ENCODE data around the gene RASL10A. TPM values are rescaled to one million over a fixed set of nuclear protein-coding genes. Genes with fewer than 3 reads are reported as not detected.

Gene RASL10A
- polyA plus RNA-seq, 12 donors, result 1.2 to 2.5 (median 1.8) TPM; not detected in 2

DNA sequence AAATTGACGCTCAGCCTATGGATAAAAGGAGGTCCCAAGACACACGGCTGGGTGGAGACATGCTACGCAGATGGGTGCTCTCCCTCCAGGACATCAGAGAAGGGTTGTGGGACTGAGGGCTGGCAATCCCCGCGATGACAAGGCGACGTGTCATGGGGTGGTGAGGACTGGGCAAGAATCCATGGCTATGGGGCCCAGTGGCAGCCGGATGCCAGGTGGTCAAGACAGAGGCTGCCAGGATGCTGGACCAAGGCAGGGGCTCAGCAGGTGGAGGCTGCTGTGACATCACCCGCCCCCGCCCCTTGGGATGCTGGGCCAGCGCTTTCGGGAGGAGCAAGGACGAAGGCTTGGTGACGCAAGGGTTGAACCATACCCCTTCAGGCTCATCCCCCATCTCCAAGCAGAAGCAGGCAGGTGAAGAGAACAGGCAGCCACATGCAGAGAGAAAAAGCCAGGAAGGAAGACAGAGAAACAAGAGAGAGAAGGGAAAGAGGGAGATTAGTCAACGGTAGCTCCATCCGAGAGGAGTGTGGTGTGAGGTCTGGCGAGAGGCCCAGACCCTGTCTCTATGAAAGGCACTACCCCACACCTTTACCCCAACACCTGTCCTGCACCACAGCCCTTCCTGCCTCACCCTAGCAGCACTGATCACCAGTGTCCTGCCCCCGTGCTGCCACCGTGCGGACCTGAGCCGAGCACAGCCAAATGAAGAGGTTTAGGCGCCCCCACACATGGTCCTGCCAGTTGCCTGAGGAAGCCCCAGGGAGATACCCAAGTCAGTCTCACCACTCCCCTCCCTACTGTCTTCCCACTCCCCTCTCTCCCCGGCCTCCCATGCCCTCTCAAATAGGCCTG, 24.1 kb upstream of the RASL10A start:
- no peak for DNase-seq

DNA sequence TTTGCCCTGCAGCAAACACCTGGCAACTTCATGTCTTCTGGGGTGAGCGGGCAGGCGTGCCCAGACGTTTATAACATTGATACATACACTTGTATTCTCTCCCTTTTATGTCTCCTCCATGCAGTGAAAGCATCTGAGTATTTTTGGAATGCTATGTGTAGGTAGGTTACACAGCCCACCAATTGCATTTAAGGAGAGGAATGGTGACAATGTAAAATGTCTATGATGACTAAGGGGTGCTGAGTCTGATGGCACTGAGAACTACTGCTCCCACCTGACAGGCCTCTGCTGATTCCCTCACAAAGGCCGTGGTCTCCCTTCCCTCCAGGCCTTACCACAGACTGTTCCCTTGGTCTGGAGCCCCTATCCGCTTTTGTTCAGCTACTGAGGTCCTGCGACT, 22.9 kb upstream of the RASL10A start:
- DNase-seq, result no peak

DNA sequence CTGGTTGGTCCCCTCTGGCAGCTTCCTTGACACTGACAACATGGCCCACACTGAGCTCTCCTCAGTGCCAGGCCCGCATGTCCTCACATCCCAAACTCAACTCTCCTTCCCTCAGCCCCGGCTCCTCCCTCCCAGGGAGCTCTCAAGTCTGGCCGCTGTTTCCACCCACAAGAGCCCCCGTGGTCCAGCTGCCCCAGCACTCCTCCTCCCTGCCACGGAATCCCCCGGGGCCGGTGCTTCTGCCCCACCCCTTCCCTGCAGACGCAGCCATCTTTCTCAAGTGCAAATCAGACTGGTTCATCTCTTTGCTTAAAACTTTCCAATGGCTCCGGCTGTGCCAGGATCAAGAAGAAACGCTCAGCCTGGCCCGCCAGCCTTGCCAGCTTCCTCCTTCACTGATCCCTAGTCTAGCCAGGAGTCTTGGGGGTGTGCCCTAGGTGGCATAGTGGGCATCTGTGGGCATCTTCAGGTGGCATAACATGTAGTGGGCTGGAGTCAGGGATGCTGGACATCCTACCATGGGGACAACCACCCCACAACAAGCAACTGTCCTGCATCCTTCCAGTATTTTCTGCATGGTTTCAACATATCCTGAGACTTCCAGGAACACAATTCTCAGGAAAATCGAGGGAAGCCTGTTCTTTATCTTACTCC, 22.3 kb upstream of the RASL10A start:
- DNase-seq, result no peak

DNA sequence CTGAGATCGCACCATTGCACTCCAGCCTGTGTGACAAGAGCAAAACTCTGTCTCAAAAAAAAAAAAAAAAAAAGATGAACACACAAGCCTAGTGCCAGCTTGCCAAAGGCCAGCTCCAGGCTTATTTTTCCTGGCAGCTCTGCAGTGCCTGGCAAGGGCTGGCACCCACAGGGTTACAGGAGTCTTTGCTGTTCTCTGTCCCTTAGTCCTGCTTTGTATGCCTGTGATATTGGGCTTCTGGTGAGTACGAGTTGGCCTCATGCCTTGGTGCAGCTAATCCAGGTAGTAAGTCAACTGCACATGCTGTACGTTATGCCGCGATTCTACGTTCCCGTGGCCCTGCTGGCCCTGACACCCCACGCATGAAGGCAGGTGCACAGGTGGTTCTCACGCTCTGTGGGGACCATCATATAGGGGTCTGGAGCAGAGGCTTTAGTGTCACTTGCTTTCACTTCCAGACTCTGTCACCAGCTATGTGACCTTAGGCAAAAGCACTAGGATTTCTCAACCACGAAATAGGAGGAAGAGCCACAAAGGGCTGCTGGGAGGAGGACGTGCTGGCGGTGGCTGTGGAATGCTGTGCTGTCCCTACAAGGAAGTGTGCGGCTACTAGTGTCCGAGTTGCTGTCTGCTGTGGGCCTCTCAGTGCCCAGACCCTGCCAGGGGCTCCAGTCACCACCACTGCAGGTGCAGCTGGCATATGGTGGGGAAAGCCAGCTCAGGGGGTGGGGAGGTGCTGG, 21.4 kb upstream of the RASL10A start:
- no peak for DNase-seq

DNA sequence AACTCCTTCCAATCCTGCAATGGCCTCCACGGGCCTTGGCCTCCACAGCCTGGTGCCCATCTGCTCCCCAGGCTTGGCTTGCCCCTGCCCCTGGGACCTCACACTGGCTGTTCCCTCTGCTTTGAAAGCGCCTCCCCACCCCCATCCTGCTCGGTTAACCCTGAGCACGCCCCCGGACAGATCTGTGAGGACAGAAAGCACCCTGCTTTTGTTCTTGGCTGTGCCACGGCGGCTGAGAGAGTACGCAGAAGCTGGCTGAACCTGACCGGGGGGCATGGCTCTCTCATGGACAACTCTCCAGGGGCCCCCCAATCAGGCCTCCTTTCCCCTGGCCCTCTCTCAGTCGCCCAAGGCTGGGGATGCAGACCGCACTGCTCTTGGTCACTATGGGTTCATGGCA, 20.2 kb upstream of the RASL10A start:
- no peak for DNase-seq

DNA sequence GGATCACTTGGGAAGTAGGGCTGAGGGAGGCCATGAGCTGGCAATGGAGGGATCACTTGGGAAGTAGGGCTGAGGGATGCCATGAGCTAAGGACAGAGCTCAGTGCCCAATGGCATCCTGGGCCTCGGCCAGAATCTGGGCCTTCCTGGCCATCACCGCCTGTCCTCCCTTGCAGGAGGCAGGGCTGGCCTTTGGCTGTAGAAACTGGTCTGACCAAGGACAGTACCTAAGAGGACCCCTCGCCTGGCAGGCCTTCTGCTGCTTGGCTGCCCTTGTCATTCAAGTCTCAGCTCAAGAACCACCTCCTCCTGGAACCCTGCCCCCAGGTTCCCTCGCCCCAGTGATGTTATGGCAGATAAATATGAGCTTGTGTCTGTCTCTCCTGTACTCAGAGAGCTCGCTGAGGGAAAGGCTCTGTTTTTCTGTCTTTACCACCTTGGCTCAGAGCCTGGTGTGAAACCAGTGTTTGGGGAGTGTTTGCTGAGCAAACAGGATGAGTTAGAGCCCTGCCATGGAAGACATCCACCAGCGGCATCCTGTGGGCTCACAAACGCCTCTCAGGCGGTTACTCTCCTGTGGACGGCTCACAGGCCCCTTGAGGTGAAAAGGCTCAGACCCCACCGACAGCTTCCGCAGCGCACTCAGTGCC, 19.3 kb upstream of the RASL10A start:
- DNase-seq, result no peak

DNA sequence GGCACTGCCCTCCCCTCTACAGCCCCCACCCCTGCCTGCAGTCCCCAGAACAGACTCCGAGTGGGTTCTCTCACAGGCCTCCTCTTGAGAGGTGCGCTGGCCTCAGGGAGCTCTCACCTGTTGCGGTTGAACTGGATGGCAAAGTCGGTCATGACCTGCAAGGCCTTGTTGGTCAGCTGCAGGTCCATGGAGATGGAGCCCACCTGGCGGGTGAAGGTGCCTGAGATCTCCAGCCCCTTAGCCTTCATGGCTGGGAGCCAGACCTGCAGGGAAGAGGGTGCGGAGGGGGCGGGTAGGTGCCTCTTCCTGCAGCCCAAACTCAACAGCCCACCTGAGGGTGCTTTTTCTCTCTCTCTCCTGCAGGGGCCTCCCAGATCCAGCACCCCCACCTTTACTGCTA, 18.7 kb upstream of the RASL10A start:
- DNase-seq, result no peak

DNA sequence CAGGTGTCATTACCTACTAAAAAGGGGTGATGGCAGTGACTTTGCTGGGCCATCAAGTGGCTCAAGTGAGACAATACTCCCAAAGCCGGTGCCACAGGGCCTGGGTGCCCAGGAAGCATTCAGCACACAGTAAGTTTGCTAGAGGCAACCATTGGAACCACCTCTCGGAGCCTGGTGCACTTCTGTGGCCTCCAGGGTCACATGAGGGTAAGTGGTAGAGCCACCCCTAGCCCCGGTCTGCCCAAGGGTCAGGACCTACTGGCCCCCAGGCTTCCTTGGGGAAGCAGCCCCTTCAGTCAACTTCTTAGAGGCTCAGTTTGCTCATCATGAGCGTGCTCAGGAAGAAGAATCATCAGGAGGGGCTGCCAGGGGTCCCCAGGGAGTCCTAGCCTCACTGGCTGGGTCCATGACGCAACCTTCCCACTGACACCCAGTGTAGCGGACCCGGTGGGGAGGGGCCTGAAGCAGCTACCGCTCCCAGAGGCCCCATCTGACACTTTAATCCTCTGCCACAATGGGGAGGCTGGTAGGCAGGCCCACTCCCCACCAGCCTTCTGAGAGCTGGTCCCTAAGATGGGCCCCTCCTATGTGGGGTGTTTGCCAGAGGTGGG, 17.5 kb upstream of the RASL10A start:
- no peak for DNase-seq

DNA sequence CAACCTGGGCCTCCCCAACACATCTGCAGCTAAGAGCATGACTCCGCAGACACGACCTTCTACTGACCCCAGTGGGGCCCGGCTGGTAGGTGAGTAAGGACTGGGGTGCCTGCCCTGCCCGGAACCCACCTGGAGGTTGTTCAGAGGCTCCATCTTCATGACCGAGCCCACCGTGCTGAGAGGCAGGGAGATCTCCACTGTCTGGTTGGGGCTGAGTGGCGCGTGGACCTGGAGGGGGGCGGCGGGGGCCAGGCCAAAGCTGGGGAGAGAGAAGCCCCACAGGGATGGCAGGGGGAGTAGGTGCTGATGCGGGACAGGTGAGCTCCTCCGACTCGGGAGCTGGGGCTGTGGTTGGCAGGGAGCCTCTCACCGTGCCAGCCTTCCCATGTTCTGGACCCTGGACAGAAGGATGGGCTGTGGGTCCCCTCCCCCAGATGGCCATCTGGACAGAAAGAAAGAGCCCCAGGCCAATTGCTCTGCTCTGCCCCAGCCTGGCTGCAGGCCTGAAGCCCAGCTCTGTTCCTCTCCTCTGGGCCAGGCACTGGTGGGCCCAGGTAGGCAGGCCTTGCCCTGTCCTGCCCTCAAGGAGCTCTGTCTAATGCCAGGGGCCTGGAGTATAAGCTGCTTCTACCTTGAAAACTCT, 16.3 kb upstream of the RASL10A start:
- DNase-seq, result no peak

DNA sequence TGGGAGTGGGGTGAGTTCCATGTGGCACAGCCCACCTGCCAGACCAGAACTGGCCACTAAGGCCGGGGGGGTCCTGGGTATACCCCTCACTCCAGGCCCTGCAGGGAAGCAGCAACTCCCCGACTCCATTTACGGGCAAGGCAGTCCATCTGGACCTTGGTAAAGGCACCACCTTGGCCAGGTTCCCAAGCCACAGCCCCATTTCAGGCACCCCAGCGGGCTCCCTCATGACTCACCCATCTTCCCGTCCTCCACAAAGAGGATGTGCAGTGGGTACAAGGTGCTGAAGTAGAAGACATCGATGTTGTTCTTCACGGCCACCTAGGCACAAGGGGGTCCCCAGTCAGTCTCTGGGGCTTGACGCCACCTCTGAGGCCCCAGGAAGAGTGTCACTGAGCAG, 15.7 kb upstream of the RASL10A start:
- no peak for DNase-seq

DNA sequence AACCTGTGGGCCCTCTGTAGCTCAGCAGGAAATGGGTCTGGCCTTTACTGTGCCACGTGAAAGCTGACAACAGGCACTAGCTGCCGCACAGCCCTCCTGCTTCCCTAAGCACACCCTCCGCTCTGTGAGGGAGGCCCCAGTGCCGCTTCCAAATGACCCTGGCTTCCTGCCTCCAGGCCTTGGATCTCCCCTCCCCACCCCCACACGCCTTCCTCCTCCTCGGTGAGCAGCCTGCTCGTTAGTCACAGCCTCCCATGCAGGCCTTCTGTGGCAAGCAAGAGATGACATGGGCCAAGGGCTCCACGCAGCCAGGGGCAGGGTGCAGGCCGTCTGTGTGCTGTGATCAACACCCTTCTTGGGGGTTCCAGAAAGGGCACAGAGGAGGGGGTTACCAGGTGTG, 15.3 kb upstream of the RASL10A start:
- no peak for DNase-seq

DNA sequence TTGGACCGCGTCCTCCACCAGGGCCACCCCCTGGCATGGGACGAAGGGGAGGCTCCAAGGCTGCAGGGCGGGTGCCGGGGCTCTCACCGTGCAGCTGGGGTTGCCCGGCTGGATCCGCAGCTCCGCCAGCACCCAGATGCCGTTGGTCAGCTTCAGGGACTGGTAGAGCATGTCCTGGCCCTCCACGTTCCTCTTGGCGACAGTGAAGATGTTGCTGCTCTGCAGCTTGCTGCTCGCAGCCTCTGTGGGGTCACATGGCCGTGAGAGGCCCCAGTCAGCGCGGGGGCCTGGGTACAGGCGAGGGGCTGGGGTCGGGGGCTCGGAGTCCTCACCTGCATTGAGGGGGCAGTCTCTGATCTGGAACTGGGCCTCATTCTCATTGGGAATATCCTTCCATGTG, 14.8 kb upstream of the RASL10A start:
- no peak for DNase-seq

DNA sequence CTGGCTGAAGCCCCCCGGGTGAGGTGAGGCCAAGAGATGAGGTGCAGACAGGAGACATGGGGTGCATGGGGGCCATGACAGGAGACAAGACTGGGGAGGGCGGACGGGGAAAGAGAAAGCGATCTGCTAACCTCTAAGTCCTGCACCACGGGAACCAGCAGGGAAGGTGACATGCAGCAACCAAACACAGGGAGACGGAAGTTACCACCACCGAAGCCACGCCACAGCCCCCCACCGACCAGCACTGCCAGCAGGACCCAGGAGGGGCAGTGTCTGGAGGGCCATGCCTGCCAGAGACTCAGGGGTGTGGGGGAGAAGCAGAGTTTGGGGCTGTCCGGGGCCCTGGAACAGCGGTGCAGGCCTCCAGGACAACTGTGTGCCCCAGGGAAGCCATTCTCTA, 14.1 kb upstream of the RASL10A start:
- DNase-seq, result no peak

DNA sequence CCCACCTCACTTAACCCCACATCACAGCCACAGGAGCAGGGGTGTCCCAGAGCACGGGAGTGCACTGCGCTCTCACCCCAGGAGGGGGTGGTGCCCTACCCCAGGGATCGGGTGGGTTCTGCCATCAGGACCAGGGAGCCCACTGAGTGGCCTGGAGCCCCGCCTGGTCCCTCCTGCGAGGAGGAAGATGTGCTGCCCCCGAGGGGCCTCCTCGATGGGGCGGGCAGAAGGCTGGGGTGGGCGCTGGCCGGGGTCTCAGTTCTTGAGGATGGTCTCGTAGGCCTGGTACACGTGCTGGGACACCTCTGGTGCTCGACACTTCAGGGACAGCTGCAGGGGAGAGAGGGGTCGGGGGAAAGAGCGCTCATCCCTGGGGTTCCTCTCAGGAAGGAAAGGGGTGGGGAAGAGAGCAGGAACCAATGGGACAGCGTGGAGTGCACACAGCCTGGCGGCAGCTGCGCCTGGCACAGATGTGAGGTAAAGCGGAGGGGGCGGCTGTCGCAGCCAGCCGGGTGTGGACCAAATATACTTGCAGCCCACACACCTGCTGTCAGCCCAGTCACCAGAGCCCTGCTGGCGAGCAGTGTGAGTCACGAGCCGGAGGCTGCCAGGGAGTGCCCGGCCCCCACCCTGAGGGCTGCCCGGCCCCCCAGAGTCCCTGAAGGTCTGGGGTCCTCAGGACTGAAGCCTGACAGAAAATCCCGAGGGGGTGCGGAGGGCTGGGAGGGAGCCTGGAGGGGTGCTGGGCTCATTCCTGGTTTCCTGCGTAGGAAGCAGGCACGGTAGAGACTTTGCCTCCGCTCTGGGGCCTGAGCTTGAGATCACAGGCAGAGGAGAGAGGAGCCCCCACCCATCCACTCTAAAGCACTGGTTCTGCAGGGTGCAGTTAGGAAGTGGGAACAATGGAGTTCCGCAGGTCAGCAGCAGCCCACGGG, 13.3 kb upstream of the RASL10A start:
- no peak for DNase-seq

DNA sequence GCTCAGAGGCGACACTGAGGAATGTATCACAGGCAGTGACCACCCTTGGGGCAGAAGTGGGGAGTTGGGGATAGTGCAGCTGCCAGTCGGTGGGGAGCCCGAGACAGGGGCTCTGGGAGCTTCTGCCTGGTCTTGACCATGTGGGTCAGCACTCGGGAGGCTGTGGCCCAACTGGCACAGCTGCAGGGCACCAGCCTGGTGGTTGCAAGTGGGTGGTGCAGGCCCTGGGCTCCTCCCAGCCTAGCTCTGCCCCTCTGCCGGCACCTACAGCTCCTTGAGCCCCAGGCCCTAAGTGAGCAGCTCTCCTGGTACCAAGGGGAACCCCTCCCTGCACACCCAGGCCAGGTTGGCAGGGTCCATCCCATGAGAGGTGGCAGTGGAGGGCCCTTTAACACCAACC, 12.6 kb upstream of the RASL10A start:
- DNase-seq, result no peak

DNA sequence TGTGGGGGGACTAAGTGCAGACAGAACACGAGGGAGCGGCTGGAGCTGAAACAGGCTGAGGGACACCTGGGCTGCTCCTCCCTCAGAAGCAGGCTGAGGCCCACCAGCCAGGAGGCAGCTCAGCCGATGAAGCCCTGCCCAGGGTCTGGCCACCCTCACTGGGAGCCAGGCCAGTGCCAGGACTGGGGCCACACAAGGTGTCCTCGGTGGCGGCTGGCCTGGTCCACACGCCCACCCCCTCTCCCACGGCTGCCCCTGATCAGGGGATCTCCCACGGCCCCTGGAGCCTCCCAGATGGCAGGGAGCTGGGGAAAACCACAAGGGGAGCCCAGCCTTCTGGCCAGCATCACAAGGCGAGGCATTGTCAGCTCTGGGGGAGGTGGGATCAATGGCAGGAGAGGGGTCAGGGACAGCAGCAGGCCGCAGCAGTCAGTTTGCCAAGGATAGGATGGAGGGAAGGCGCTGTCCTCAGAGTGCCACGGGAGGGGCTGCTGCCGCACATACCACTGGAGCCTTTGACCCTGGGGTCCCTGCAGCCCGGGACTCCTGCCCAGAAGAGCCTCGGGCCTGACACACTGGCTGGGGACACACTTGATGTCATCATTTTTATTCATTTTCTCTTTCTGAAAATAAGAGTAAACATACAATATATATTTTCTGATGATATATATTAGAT, 11.7 kb upstream of the RASL10A start:
- DNase-seq, result no peak

DNA sequence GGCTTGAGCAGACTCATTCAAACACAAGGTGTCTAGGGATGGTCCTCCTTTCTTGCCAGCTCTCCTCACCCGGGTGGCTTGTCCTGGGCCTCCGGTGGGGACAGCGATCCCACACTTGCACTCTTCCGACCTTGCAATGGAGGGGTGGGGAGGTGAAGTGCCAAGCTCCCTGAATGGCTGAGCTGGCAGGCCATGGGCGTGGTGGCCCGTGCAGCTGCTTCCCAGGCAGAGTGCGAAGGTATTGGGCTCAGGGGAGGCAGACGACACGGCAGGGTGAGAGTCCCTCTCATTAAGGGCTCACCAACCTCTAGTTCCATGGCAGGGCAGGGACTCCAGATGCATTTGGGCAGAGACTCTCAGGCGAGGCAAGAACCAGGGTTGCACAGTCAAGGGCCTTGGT, 11.0 kb upstream of the RASL10A start:
- no peak for DNase-seq

DNA sequence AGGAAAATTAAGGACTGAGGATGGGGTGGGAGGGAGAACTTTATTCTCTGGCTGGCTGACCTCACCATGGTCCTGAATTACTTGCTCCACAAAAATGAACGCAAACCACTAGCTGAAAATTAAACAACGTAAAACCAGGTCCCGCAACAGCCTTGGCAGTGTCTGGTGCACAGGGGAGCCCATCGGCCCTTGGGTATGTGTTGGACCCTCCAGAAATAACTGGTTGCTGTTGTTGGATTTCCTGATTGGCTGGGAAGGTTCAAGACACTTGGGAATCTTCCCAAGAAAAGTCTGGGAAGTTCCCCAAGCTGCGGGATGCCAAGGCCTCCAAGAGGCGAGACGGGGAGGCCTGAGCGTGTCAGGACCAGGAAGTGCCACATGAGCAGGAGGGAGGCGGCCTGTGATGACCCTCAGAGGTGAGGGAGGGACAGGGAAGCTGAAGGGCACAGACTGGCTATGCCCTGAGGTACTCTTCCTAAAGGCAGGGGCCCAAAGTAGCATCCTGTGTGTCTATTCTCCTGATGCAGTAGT, 10.4 kb upstream of the RASL10A start:
- no peak for DNase-seq

DNA sequence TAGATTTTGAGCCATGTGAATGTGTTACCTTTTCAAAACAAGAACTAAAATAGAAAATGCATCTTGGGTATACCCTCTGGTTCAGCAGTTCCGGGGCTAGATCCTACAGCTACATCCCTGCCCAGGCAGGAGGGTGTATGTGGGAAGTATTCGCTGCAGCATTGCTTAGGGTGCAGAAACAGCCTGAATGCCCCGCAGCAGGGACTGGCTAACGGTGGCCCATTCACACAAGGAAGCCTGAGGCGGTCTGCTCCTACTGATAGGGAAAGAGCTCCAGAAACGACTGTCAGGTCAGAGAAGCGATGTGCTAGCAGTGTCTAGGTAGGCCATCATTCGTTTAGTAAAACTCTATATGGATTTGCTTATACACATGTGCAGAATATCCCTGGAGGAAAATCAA, 9.9 kb upstream of the RASL10A start:
- DNase-seq, result no peak
